ENCODE results near the gene LSM10. TPM values are rescaled to one million over a fixed set of nuclear protein-coding genes. Genes with fewer than 3 reads are reported as not detected.

LSM10 gene
- polyA plus RNA-seq (ENCODE audit: insufficient read length), result 24.0 TPM

GRCh38 chr1:36397378-36398230 is at the start of gene LSM10:
LSM10 (minus strand) TSS chr1:36397908; CDS start chr1:36394129, 3,779 bp downstream.
- DNase-seq (ENCODE audit: low read depth), result peak; percentile 91

GRCh38 chr1:36447450-36447849 is 49.7 kb upstream of the LSM10 start:
- DNase-seq (ENCODE audit: low read depth), result no peak

- no peak for DNase-seq (ENCODE audit: low read depth)
Measured at GRCh38 chr1:36446746-36447145, 49.0 kb upstream of the LSM10 start.

- DNase-seq (ENCODE audit: low read depth), result no peak
Measured at GRCh38 chr1:36446271-36446670, 48.6 kb upstream of the LSM10 start.

- no peak for DNase-seq (ENCODE audit: low read depth)
Measured at GRCh38 chr1:36443297-36443696, 45.6 kb upstream of the LSM10 start.

GRCh38 chr1:36442337-36442736 is 44.6 kb upstream of the LSM10 start:
- DNase-seq (ENCODE audit: low read depth), result no peak

GRCh38 chr1:36440646-36441045 is 42.9 kb upstream of the LSM10 start:
- DNase-seq (ENCODE audit: low read depth), result no peak

- DNase-seq (ENCODE audit: low read depth), result no peak
Measured at GRCh38 chr1:36440044-36440443, 42.3 kb upstream of the LSM10 start.

GRCh38 chr1:36438715-36439114 is 41.0 kb upstream of the LSM10 start:
- DNase-seq (ENCODE audit: low read depth), result no peak

- no peak for DNase-seq (ENCODE audit: low read depth)
Measured at GRCh38 chr1:36436821-36437220, 39.1 kb upstream of the LSM10 start.

GRCh38 chr1:36433102-36433501 is 35.4 kb upstream of the LSM10 start:
- no peak for DNase-seq (ENCODE audit: low read depth)

- no peak for DNase-seq (ENCODE audit: low read depth)
Measured at GRCh38 chr1:36432616-36433015, 34.9 kb upstream of the LSM10 start.

- no peak for DNase-seq (ENCODE audit: low read depth)
Measured at GRCh38 chr1:36425791-36426190, 28.1 kb upstream of the LSM10 start.

- no peak for DNase-seq (ENCODE audit: low read depth)
Measured at GRCh38 chr1:36421649-36422048, 23.9 kb upstream of the LSM10 start.

- peak; percentile 58 for DNase-seq (ENCODE audit: low read depth)
Measured at GRCh38 chr1:36420836-36421317, 23.2 kb upstream of the LSM10 start.

GRCh38 chr1:36420409-36420808 is 22.7 kb upstream of the LSM10 start:
- DNase-seq (ENCODE audit: low read depth), result no peak

- no peak for DNase-seq (ENCODE audit: low read depth)
Measured at GRCh38 chr1:36419569-36419968, 21.9 kb upstream of the LSM10 start.

- DNase-seq (ENCODE audit: low read depth), result no peak
Measured at GRCh38 chr1:36419140-36419539, 21.4 kb upstream of the LSM10 start.

- no peak for DNase-seq (ENCODE audit: low read depth)
Measured at GRCh38 chr1:36417931-36418330, 20.2 kb upstream of the LSM10 start.

GRCh38 chr1:36415661-36416326 is 18.1 kb upstream of the LSM10 start:
- DNase-seq (ENCODE audit: low read depth), result no peak

- no peak for DNase-seq (ENCODE audit: low read depth)
Measured at GRCh38 chr1:36414384-36414783, 16.7 kb upstream of the LSM10 start.

- DNase-seq (ENCODE audit: low read depth), result no peak
Measured at GRCh38 chr1:36411674-36412648, 14.3 kb upstream of the LSM10 start.

All from forelimb muscle (tissue), 1 donor.